ENCODE measurements around the gene AMELX.

DNA sequence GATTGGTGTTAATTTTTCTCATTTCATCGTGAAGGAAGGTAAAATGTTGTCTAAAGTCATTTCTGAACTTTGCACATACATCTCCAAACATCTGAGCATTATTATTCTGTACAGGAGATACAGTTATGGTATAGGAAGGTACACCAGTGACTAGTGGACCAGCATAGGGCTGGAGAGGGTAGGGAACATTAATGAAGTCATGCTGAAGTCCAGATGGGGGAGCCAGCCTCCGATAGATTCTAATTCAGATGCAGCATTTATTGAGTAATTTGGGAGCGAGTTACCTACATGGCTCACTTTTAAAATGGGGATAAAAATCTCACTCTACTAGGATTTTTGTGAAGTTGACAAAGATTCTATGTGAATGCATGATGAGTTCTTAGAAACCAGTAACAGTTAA lies 34.9 kb downstream of the AMELX start:
- TF ChIP-seq, protein P1, sequence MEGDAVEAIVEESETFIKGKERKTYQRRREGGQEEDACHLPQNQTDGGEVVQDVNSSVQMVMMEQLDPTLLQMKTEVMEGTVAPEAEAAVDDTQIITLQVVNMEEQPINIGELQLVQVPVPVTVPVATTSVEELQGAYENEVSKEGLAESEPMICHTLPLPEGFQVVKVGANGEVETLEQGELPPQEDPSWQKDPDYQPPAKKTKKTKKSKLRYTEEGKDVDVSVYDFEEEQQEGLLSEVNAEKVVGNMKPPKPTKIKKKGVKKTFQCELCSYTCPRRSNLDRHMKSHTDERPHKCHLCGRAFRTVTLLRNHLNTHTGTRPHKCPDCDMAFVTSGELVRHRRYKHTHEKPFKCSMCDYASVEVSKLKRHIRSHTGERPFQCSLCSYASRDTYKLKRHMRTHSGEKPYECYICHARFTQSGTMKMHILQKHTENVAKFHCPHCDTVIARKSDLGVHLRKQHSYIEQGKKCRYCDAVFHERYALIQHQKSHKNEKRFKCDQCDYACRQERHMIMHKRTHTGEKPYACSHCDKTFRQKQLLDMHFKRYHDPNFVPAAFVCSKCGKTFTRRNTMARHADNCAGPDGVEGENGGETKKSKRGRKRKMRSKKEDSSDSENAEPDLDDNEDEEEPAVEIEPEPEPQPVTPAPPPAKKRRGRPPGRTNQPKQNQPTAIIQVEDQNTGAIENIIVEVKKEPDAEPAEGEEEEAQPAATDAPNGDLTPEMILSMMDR (IDR thresholded peaks at IDR 0.05) = no peak
- no peak for TF ChIP-seq POLR2A (IDR thresholded peaks at IDR 0.05)

All from prostate gland (tissue), 2 donors.